Raji (cell line): ENCODE measurements around the gene ITPRID2.

Experiments used
- POLR2A ChIP-seq: IDR thresholded peaks from 2 replicates; pipeline ENCODE4 v1.6.1; 2011; ENCODE audit warnings: low read depth, low read length, control low read depth; ENCODE audit not compliant: insufficient read depth

Gene ITPRID2

GRCh38 chr2:181895818-181896217 lies 4.3 kb downstream of the ITPRID2 start:
- TF ChIP-seq POLR2A = no peak

GRCh38 chr2:181896286-181896685 lies 4.8 kb downstream of the ITPRID2 start:
- no peak for TF ChIP-seq POLR2A

- no peak for TF ChIP-seq POLR2A
Measured at GRCh38 chr2:181900007-181900651, 8.6 kb downstream of the ITPRID2 start.

GRCh38 chr2:181902625-181903024 lies 11.1 kb downstream of the ITPRID2 start:
- no peak for TF ChIP-seq POLR2A

GRCh38 chr2:181904022-181904632 lies 12.6 kb downstream of the ITPRID2 start:
- TF ChIP-seq POLR2A = no peak

GRCh38 chr2:181907057-181907456 lies 15.5 kb downstream of the ITPRID2 start:
- no peak for TF ChIP-seq POLR2A

- TF ChIP-seq POLR2A = no peak
Measured at GRCh38 chr2:181907635-181908034, 16.1 kb downstream of the ITPRID2 start.

- TF ChIP-seq POLR2A = no peak
Measured at GRCh38 chr2:181910028-181910831, 18.7 kb downstream of the ITPRID2 start.

GRCh38 chr2:181911830-181912229 lies 20.3 kb downstream of the ITPRID2 start:
- no peak for TF ChIP-seq POLR2A

- no peak for TF ChIP-seq POLR2A
Measured at GRCh38 chr2:181915102-181915501, 23.6 kb downstream of the ITPRID2 start.

GRCh38 chr2:181916726-181917718 lies 25.5 kb downstream of the ITPRID2 start:
- no peak for TF ChIP-seq POLR2A

GRCh38 chr2:181918188-181918587 lies 26.7 kb downstream of the ITPRID2 start:
- TF ChIP-seq POLR2A = no peak

- TF ChIP-seq POLR2A = no peak
Measured at GRCh38 chr2:181923121-181923520, 31.6 kb downstream of the ITPRID2 start.

GRCh38 chr2:181924336-181924735 lies 32.8 kb downstream of the ITPRID2 start:
- no peak for TF ChIP-seq POLR2A

- TF ChIP-seq POLR2A = no peak
Measured at GRCh38 chr2:181934694-181935093, 43.2 kb downstream of the ITPRID2 start.
